DLD1 (cell line): ENCODE results near the gene LGALS14.
"Not testable (repeated sequence)": the region's sequence is repeated elsewhere in the genome, so short reads cannot be mapped to it uniquely, and the experiment has no call there.

ENCODE experiments used
- in situ Hi-C: cut with HindIII; loops from 2 replicates; pipeline ENCODE4 v1.10.0; 2017; ENCODE audit warnings: low sequenced_read_pairs

The LGALS14 gene

GRCh38 chr19:39704181-39705044 is at the start of gene LGALS14:
Gene LGALS14, plus strand, starts transcription at chr19:39704481. Its CDS starts 48 bp downstream, at chr19:39704529.
- in situ Hi-C loops = no loop called here

GRCh38 chr19:39655613-39656012 is 48.7 kb upstream of the LGALS14 start, which contains the start of gene LGALS16:
Gene LGALS16, plus strand, starts transcription at chr19:39655913. Its CDS starts 49 bp downstream, at chr19:39655962.
- in situ Hi-C loops = no loop called here

- in situ Hi-C loops = no loop called here
Measured at GRCh38 chr19:39659791-39660190, 44.5 kb upstream of the LGALS14 start.

- in situ Hi-C loops = no loop called here
Measured at GRCh38 chr19:39660661-39661060, 43.6 kb upstream of the LGALS14 start.

- in situ Hi-C loops = no loop called here
Measured at GRCh38 chr19:39661565-39661964, 42.7 kb upstream of the LGALS14 start.

- in situ Hi-C loops = not testable (repeated sequence)
Measured at GRCh38 chr19:39669860-39670259, 34.4 kb upstream of the LGALS14 start.

GRCh38 chr19:39670998-39671397 is 33.3 kb upstream of the LGALS14 start:
- in situ Hi-C loops = no loop called here

- in situ Hi-C loops = no loop called here
Measured at GRCh38 chr19:39671739-39672363, 32.4 kb upstream of the LGALS14 start.

GRCh38 chr19:39672473-39672872 is 31.8 kb upstream of the LGALS14 start:
- in situ Hi-C loops = no loop called here

- in situ Hi-C loops = not testable (repeated sequence)
Measured at GRCh38 chr19:39673862-39674261, 30.4 kb upstream of the LGALS14 start.

- in situ Hi-C loops = no loop called here
Measured at GRCh38 chr19:39676004-39676403, 28.3 kb upstream of the LGALS14 start.

- in situ Hi-C loops = no loop called here
Measured at GRCh38 chr19:39677961-39678889, 26.1 kb upstream of the LGALS14 start.

GRCh38 chr19:39679056-39679790 is 25.1 kb upstream of the LGALS14 start:
- in situ Hi-C loops = no loop called here

GRCh38 chr19:39679791-39680168 is 24.5 kb upstream of the LGALS14 start:
- in situ Hi-C loops = no loop called here

- in situ Hi-C loops = no loop called here
Measured at GRCh38 chr19:39680593-39680992, 23.7 kb upstream of the LGALS14 start.

GRCh38 chr19:39681416-39681815 is 22.9 kb upstream of the LGALS14 start:
- in situ Hi-C loops = no loop called here

- in situ Hi-C loops = no loop called here
Measured at GRCh38 chr19:39684267-39684666, 20.0 kb upstream of the LGALS14 start.

GRCh38 chr19:39686739-39687138 is 17.5 kb upstream of the LGALS14 start:
- in situ Hi-C loops = no loop called here

GRCh38 chr19:39688637-39689036 is 15.6 kb upstream of the LGALS14 start:
- in situ Hi-C loops = not testable (repeated sequence)

GRCh38 chr19:39692166-39692565 is 12.1 kb upstream of the LGALS14 start:
- in situ Hi-C loops = no loop called here
